Activated CD4-positive, CD25-positive, alpha-beta regulatory T cell (primary cell): Measurements from ENCODE around the gene PERM1.
"Not testable (repeated sequence)": the region's sequence is repeated elsewhere in the genome, so short reads cannot be mapped to it uniquely, and the experiment has no call there.

Experiments
- DNase-seq, 4 experiments: peaks; one replicate each; lab custom pipeline; 2025; lab: John Stamatoyannopoulos, UW

Gene PERM1

GRCh38 chr1:1014799-1015681 is 33.1 kb upstream of the PERM1 start:
- no peak for DNase-seq

DNA sequence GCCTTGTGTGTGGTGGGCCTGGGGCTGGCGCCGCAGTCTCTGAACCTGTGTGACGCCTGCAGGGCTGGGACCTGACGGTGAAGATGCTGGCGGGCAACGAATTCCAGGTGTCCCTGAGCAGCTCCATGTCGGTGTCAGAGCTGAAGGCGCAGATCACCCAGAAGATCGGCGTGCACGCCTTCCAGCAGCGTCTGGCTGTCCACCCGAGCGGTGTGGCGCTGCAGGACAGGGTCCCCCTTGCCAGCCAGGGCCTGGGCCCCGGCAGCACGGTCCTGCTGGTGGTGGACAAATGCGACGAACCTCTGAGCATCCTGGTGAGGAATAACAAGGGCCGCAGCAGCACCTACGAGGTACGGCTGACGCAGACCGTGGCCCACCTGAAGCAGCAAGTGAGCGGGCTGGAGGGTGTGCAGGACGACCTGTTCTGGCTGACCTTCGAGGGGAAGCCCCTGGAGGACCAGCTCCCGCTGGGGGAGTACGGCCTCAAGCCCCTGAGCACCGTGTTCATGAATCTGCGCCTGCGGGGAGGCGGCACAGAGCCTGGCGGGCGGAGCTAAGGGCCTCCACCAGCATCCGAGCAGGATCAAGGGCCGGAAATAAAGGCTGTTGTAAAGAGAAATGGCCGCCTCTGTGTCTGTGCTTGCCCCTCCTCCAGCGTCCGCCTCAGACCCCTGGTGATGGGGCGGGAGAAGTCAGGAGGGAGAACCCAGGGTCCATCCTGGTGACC is 32.2 kb upstream of the PERM1 start:
- no peak for DNase-seq

DNA sequence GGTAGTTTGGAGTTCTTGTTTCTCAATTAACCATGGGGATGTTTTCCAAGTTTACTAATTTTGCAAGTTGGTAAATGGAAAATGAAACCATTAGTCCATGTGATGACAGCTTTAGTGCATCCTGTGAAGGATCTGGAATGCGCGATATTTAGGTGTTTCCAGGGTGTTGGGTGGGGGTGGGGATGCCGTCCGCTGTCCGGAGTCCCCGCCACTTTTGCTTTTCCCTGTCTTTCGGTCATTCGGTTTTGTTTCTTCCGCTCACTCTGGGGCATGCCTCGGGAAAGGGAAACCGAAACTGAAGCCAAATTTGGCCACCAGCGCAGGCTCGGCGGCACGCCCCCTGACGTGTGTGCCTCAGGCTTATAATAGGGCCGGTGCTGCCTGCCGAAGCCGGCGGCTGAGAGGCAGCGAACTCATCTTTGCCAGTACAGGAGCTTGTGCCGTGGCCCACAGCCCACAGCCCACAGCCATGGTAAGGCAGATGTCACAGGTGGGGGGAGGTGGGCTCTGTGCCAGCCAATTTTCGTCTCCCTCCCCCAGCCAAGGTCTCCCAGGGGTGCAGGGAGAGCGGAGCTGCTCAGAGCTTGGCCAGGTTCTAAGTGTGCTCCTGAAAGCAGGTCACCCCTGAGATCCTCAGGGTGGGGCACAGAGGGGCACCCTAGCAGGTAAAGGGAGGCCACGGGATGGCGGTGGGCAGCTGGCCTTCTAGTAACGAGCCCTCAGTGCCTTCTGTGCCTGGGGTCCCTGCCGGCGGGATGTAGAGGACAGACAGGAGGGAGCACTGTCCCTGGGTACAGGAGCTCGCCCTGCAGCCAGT is 31.4 kb upstream of the PERM1 start, which contains the start of gene ISG15:
ISG15 (plus strand) TSS at position 393 of the 817 bp plus-strand sequence; CDS start at position 470, 77 bp downstream.
- DNase-seq = peak; percentile 58 to 89 (median 80)

- DNase-seq = not testable (repeated sequence)
Observed at GRCh38 chr1:1012736-1013104, 30.8 kb upstream of the PERM1 start.

DNA sequence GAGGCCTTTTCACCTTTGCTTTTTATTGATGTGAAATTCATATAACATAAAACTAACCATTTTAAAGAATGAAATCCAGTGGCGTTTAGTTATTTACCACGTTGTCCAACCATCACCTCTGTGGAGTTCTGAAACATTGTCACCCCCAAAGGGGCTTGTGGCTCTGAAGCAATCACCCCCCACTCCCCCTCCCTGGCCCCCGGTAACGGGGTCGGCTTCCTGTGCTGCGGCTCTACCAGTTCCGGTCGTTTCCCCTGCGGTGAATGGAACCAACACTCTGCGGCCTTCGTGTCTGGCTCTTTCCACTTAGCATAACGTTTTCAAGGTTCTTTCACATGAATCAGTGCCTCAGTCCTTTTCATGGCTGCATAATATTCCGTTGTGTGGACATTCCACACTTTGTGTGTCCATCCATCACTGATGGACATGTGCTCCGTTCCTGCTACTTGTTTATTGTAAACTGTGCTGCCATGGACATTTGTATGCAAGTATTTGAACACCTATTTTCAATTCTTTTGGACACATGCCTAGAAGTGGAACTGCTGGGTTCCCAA is 29.6 kb upstream of the PERM1 start:
- no peak for DNase-seq

- not testable (repeated sequence) for DNase-seq
Observed at GRCh38 chr1:1010131-1010530, 28.2 kb upstream of the PERM1 start.

- DNase-seq = no peak
Observed at GRCh38 chr1:1006305-1007159, 24.6 kb upstream of the PERM1 start.

DNA sequence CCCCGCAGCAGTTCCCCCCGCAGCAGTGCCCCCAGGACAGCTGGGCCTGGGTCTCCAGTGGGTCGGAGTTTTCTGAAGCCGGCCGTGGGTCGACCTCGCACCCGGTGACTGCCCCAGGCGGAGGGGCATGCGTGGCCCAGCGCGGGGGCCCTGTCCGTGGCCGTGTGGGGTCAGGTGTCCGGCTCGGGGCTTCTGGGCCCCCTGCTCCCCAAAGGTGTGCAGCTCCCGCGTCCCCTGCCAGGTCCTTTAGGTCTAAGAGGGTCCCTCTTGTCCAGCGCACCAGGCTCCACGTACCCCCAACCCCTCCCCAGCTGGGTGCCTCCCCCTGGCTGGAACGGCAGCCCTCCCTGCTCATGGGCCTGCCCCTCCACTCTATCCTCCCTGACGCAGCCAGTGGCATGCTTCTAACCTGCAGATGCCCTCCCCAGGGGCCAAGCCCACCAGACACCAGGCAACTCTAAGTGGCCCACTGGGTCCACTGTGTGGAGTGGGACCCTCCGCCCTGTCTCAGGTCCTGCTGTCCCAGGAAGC is 23.9 kb upstream of the PERM1 start:
- DNase-seq = no peak

- DNase-seq = no peak
Observed at GRCh38 chr1:1004780-1005697, 23.1 kb upstream of the PERM1 start.

DNA sequence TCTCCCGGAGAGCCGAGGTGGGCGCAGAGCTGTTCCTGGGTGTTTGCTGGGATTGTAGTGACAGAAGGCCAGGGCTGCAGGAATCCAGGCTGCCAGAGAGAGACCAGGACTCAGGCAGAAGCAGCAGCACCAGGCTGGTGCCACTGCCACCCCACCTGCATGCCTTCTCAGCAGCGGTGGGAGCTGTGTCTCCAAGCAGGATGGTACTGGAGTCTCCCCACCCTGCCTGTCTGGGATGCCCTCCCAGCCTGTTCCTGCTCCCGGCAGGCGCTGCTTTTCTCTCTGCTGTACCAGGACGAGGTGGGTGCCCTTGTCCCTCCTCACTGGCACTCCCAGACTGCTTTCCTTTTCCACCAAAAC is 22.5 kb upstream of the PERM1 start:
- DNase-seq = no peak

GRCh38 chr1:1003618-1004419 is 21.9 kb upstream of the PERM1 start:
- DNase-seq = no peak

DNA sequence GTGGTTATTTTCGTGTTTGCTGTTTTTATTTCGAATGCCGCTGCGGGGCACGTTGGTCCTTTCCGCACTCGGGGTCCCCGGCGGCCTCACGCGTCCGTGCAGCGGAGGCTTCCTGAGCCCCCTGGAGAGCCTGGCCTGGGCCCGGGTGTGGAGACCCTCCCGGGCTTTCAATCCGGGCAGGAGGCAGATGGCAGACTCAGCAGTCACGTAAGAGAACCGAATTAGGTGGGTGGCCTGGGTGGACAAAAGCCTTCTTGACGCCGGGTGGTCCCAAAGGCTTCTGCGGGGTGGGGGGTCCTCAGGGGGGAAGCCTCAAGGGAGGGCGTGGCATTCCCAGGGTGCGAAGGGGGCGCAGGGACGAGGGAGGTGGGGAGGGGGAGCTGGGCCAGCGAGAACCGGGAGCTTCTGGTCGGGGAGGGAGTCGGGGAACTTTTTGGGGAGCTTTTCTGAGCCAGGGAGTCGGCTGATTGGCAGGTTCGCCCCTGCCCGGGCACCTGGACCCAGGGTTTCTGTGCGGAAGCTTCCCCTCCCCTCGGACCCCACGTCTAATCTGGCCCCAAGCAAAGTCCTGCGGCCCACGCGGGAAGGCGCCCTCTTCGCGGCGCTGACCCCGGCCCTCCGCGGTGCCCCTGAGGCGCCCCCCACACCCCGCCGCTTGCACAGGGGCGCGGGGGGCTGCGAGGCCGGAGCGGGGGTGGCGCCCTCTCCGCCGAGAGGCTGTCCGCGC is 19.3 kb upstream of the PERM1 start:
- no peak for DNase-seq

- DNase-seq = peak in 2 of 4 experiments; percentile 31 to 37
Observed at GRCh38 chr1:1000357-1001056, 18.6 kb upstream of the PERM1 start.

GRCh38 chr1:999725-1000356 is 17.9 kb upstream of the PERM1 start, which contains the start of gene HES4:
TSS of gene HES4 (minus strand) at chr1:1000097. CDS start at chr1:999973, 124 bp downstream.
- peak in 1 of 4 experiments; percentile 26 for DNase-seq

- DNase-seq = no peak
Observed at GRCh38 chr1:998995-999724, 17.3 kb upstream of the PERM1 start.

GRCh38 chr1:998745-998994 is 16.8 kb upstream of the PERM1 start:
- DNase-seq = no peak
